GM13977 (cell line): Measurements from ENCODE around the gene CSE1L.
"Not testable (repeated sequence)": the region's sequence is repeated elsewhere in the genome, so short reads cannot be mapped to it uniquely, and the experiment has no call there.

Source experiments
- DNase-seq: peaks from one replicate; pipeline ENCODE4 v3.0.0; 2012; ENCODE audit warnings: low spot score
- CTCF ChIP-seq: IDR thresholded peaks from 2 replicates; pipeline ENCODE4 v1.5.1; 2012; ENCODE audit warnings: mild to moderate bottlenecking, control low read depth; ENCODE audit not compliant: insufficient read depth; ENCODE audit errors: extremely low read depth, missing control alignments
- in situ Hi-C: fragments of 300-500 bp; cut with MboI; formaldehyde crosslinking; loops from one replicate; pipeline ENCODE4 v1.12.0; 2022; ENCODE audit warnings: low sequenced_read_pairs, low pct_unique_long_range_greater_than_20kb, mixed read lengths, inconsistent platforms; ENCODE audit not compliant: unreplicated experiment

Gene CSE1L

GRCh38 chr20:49132995-49133478 lies 86.9 kb downstream of the CSE1L start:
- in situ Hi-C loops, result loop anchor here (5.0 kb wide), 1 partner anchor 84 kb away; the partner anchor contains the start of gene DDX27
- DNase-seq, result peak; percentile 54
- TF ChIP-seq CTCF, result peak; percentile 50

DNA sequence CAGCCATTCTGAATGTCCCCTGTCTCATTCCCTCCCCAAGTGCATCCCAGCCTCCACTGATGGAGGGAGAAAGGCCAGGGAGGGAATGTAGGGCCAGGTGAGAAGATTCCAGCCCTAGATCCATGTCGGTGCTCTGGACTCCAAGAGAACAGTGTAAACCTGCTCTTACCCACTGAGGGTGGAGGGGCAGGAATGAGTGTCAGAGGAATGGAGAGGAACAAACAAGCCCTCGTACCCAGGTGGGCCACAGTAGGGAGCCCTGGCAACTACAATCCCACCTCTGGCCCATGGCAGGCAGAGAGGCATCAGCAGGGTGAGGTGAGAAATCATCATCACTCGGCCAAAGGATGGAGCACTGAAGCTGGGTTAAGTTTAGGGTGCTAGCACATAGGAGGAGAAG lies 87.5 kb downstream of the CSE1L start:
- DNase-seq, result no peak
- no peak for TF ChIP-seq CTCF
- in situ Hi-C loops, result loop anchor here (5.0 kb wide), 1 partner anchor 84 kb away; the partner anchor contains the start of gene DDX27

- DNase-seq, result not testable (repeated sequence)
- in situ Hi-C loops, result loop anchor here (5.0 kb wide), 1 partner anchor 83 kb away; the partner anchor contains the start of gene DDX27
These were observed 88.7 kb downstream of the CSE1L start for GRCh38 chr20:49134797-49135196.

DNA sequence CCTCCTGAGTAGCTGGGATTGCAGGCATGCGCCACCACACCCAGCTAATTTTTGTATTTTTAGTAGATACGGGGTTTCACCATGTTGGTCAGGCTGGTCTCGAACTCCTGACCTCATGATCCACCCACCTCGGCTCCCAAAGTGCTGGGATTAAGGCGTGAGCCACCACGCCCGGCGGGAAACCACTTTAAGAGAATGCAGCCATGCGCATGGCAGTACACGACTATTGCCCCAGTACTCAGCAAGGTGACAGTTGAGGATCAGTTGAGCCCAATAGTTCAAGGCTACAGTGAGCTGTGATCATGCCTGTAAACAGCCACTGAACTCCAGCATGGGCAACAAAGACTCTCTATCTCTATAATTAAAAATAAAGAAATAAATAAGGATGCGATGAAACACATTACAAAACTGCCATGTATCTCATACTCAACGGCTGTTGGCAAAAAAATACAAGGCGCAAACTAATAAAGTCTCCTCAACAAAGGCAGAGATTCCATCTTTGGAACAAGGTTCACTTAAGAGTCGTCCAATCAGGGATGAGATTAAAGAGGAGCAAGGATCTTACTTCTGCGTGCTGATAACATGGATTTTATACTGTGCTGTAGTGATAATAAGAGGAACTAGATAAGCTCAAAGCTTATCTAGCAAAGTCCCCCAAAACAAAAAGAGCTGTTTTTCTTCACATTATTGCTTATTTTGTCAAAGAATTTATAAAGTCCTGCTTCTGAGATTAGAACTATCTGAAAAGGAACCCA lies 90.9 kb downstream of the CSE1L start:
- DNase-seq, result no peak
- no peak for TF ChIP-seq CTCF
- in situ Hi-C loops, result no loop called here

DNA sequence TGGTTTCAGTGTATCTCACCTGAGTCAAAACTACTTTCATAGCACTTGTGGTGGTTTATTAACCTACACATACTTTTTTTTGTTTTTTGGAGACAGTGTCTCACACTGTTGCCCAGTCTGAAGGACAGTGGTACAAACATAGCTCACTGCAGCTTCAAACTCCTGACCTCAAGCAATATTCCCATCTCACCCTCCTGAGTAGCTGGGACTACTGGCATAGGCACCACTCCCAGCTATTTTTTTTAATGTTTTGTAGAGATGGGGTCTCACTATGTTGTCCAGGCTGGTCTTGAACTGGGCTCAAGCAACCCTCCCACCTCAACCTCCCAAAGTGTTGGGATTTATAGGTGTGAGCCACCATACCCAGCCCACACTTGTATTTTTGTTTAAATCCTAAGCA lies 92.3 kb downstream of the CSE1L start:
- in situ Hi-C loops, result no loop called here
- no peak for TF ChIP-seq CTCF
- DNase-seq, result no peak

DNA sequence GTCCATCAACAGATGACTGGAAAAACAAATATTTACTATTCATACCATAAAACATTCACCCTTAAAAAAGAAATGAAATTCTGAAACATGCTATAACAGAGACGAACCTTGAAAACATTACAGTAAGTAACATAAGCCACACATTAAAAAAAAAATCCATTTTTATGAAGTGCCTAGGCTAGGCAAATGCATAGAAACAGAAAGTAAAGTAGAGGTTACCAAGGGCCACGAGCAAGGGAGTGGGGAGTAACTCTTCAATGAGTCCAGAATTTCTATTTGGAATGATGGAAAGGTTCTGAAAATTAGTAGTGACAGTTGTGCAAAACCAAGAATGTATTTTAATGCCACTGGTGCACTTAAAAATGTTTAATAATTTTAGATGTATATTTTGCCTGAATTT lies 94.3 kb downstream of the CSE1L start:
- in situ Hi-C loops, result no loop called here
- DNase-seq, result no peak
- no peak for TF ChIP-seq CTCF

GRCh38 chr20:49140834-49141233 lies 94.7 kb downstream of the CSE1L start:
- DNase-seq, result no peak
- in situ Hi-C loops, result no loop called here
- TF ChIP-seq CTCF, result no peak
